Measurements from ENCODE around the gene PELI1.

DNA sequence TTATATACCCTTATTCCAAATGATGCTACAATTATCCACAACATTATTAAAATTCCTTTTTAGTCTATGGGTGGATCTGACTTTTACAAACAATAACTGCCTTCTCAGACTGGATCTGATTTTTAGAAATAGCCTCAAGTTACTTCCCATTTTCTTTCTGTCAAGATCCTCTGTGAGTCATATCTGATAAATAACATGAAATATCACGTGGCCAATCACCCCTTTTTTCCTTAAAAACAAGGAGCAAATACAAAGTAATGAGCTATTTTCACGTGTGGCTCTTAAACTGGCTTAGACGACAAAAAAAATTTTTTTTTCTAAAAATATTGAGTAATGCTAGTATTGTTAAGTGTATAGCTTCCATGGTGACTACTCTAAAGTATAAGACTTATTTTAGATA, 6.7 kb downstream of the PELI1 start:
- TF ChIP-seq CTCF (IDR thresholded peaks at IDR 0.05): no peak
- no peak for TF ChIP-seq POLR2A (IDR thresholded peaks at IDR 0.05; ENCODE audit: low read depth)
